DOHH2 (cell line): ENCODE results near the gene SMAP2.

Source experiments
- EZH2phosphoT487 ChIP-seq: fragments of 200-600 bp; sonication (generic); IDR thresholded peaks from 2 replicates; pipeline ENCODE4 v1.6.1; 2017; ENCODE audit warnings: borderline replicate concordance, mild to moderate bottlenecking, antibody characterized with exemption, low read length, moderate library complexity, mixed read lengths
- TF ChIP-seq, protein P1 (sequence below): fragments of 200-600 bp; sonication (generic); IDR thresholded peaks from one replicate; pipeline ENCODE4 v1.5.1; 2014; ENCODE audit warnings: antibody characterized with exemption, mild to moderate bottlenecking, low read depth, low read length; ENCODE audit not compliant: poor library complexity, severe bottlenecking

GRCh38 chr1:40384413-40384762, 10.9 kb downstream of the SMAP2 start:
- TF ChIP-seq EZH2phosphoT487 = no peak
- TF ChIP-seq, protein P1, sequence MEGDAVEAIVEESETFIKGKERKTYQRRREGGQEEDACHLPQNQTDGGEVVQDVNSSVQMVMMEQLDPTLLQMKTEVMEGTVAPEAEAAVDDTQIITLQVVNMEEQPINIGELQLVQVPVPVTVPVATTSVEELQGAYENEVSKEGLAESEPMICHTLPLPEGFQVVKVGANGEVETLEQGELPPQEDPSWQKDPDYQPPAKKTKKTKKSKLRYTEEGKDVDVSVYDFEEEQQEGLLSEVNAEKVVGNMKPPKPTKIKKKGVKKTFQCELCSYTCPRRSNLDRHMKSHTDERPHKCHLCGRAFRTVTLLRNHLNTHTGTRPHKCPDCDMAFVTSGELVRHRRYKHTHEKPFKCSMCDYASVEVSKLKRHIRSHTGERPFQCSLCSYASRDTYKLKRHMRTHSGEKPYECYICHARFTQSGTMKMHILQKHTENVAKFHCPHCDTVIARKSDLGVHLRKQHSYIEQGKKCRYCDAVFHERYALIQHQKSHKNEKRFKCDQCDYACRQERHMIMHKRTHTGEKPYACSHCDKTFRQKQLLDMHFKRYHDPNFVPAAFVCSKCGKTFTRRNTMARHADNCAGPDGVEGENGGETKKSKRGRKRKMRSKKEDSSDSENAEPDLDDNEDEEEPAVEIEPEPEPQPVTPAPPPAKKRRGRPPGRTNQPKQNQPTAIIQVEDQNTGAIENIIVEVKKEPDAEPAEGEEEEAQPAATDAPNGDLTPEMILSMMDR = no peak
